Measurements from ENCODE around the gene NPFFR2. TPM values are rescaled to one million over a fixed set of nuclear protein-coding genes. Genes with fewer than 3 reads are reported as not detected.

NPFFR2 gene
- total RNA-seq, 6 experiments from 2014 or later = not detected

GRCh38 chr4:72006586-72006985 lies 25.2 kb upstream of the NPFFR2 start:
- no peak for TF ChIP-seq CTCF (IDR thresholded peaks at IDR 0.05)
- TF ChIP-seq POLR2A (IDR thresholded peaks at IDR 0.05) = no peak
- DNase-seq = no peak
- H3K9me3 ChIP-seq = no peaks in the 10 kb centered on the region
- intact Hi-C loops (cut with DNase I) = no loop called here
- H3K27ac ChIP-seq = no peak overlapping the region
- ATAC-seq = no peak
- no peaks in the 10 kb centered on the region for H3K27me3 ChIP-seq
- 63% methylated on average over 2 of the region's 2 CpGs for WGBS (ENCODE audit: insufficient coverage, low coverage, low lambda C conversion rate, missing lambda C conversion rate)
- H3K36me3 ChIP-seq = no peaks in the 10 kb centered on the region
- H3K4me3 ChIP-seq = no peak overlapping the region
- no peaks in the 10 kb centered on the region for H3K4me1 ChIP-seq

- no peaks in the 10 kb centered on the region for H3K4me1 ChIP-seq
- DNase-seq = no peak
- H3K27ac ChIP-seq = no peak overlapping the region
- H3K9me3 ChIP-seq = no peaks in the 10 kb centered on the region
- no peaks in the 10 kb centered on the region for H3K27me3 ChIP-seq
- H3K36me3 ChIP-seq = no peaks in the 10 kb centered on the region
- no peak for ATAC-seq
- TF ChIP-seq POLR2A (IDR thresholded peaks at IDR 0.05) (no peak), CTCF (IDR thresholded peaks at IDR 0.05) (no peak)
- H3K4me3 ChIP-seq = no peak overlapping the region
- intact Hi-C loops (cut with DNase I) = no loop called here
Measured at GRCh38 chr4:72011906-72012305, 19.9 kb upstream of the NPFFR2 start.

- ATAC-seq (no peak), DNase-seq (no peak)
- WGBS (ENCODE audit: insufficient coverage, low coverage, low lambda C conversion rate, missing lambda C conversion rate) = 56% methylated on average over 3 of the region's 3 CpGs
- no peak for TF ChIP-seq POLR2A (IDR thresholded peaks at IDR 0.05)
- no peak for TF ChIP-seq CTCF (IDR thresholded peaks at IDR 0.05)
- H3K9me3 ChIP-seq = no peaks in the 10 kb centered on the region
- H3K4me3 ChIP-seq = no peak overlapping the region
- no peaks in the 10 kb centered on the region for H3K27me3 ChIP-seq
- intact Hi-C loops (cut with DNase I) = no loop called here
- no peaks in the 10 kb centered on the region for H3K4me1 ChIP-seq
- no peak overlapping the region for H3K27ac ChIP-seq
- no peaks in the 10 kb centered on the region for H3K36me3 ChIP-seq
Measured at GRCh38 chr4:72016011-72016410, 15.8 kb upstream of the NPFFR2 start.

GRCh38 chr4:72019688-72020087 lies 12.1 kb upstream of the NPFFR2 start:
- H3K36me3 ChIP-seq = no peaks in the 10 kb centered on the region
- 37% methylated on average over 3 of the region's 3 CpGs for WGBS (ENCODE audit: insufficient coverage, low coverage, low lambda C conversion rate, missing lambda C conversion rate)
- TF ChIP-seq POLR2A (IDR thresholded peaks at IDR 0.05) = no peak
- TF ChIP-seq CTCF (IDR thresholded peaks at IDR 0.05) = no peak
- H3K4me3 ChIP-seq = no peak overlapping the region
- ATAC-seq (no peak), DNase-seq (no peak)
- intact Hi-C loops (cut with DNase I) = no loop called here
- H3K27me3 ChIP-seq = no peaks in the 10 kb centered on the region
- no peak overlapping the region for H3K27ac ChIP-seq
- H3K4me1 ChIP-seq = no peaks in the 10 kb centered on the region
- no peaks in the 10 kb centered on the region for H3K9me3 ChIP-seq

- Histone ChIP-seq H3K4me1 (no peaks in the 10 kb centered on the region), H3K27ac (no peak overlapping the region), H3K9me3 (no peaks in the 10 kb centered on the region), H3K4me3 (no peak overlapping the region), H3K27me3 (no peaks in the 10 kb centered on the region), H3K36me3 (no peaks in the 10 kb centered on the region)
- intact Hi-C loops (cut with DNase I) = no loop called here
- WGBS (ENCODE audit: insufficient coverage, low coverage, low lambda C conversion rate, missing lambda C conversion rate) = 80% methylated on average over 1 of the region's 1 CpG
- DNase-seq (no peak), ATAC-seq (no peak)
- TF ChIP-seq CTCF (IDR thresholded peaks at IDR 0.05) = no peak
- TF ChIP-seq POLR2A (IDR thresholded peaks at IDR 0.05) = no peak
Measured at GRCh38 chr4:72022553-72022952, 9.2 kb upstream of the NPFFR2 start.

Data from right lobe of liver (tissue), 6 donors.